ENCODE measurements around the gene TTLL7.

The TTLL7 gene

DNA sequence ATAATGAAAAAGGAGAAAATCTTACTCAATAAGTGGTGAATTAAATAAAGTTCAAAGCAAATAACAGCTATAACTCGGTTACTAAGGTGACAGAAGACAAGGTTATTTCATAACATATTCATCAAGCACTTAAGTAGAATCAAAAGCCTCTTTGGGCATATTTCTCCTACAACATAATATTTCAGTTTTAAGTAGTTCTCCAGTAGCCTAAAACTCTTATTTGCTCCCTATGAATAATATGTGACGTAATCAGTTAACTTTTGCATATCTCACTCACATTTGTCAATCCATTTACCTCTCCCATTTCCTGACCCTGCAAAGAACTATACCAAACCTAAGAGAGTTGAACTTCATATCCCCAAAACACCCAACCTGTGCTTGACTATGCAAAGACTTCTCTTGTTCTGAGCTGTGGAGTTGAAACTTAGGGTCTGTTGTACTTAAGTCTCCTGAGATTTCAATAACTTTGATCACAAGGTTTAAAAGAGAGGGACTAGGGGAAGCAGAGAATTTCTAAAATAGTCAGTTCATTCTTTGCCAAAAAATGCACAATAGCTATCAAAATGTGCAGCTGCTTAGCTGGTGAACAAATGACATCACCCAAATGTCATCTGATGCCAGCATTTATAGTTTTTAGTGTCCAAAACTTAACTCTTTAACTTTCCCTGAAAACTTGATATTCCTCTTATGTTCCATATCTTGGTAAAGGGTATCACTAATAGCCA is 37.2 kb downstream of the TTLL7 start:
- Histone ChIP-seq H3K4me3 (replicated peaks; ENCODE audit: low read depth, low read length) (no peak overlapping the region), H3K36me3 (ENCODE audit: control insufficient read depth, insufficient read depth, low read length) (no peaks in the 10 kb centered on the region), H3K27me3 (replicated peaks; ENCODE audit: control insufficient read depth, insufficient read depth, low read length) (no peaks in the 10 kb centered on the region)
- TF ChIP-seq, protein P1, sequence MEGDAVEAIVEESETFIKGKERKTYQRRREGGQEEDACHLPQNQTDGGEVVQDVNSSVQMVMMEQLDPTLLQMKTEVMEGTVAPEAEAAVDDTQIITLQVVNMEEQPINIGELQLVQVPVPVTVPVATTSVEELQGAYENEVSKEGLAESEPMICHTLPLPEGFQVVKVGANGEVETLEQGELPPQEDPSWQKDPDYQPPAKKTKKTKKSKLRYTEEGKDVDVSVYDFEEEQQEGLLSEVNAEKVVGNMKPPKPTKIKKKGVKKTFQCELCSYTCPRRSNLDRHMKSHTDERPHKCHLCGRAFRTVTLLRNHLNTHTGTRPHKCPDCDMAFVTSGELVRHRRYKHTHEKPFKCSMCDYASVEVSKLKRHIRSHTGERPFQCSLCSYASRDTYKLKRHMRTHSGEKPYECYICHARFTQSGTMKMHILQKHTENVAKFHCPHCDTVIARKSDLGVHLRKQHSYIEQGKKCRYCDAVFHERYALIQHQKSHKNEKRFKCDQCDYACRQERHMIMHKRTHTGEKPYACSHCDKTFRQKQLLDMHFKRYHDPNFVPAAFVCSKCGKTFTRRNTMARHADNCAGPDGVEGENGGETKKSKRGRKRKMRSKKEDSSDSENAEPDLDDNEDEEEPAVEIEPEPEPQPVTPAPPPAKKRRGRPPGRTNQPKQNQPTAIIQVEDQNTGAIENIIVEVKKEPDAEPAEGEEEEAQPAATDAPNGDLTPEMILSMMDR (IDR thresholded peaks at IDR 0.05; ENCODE audit: insufficient read depth, low read length, poor library complexity, severe bottlenecking) = no peak
- no peak for DNase-seq (ENCODE audit: extremely low read depth, insufficient read length)

DNA sequence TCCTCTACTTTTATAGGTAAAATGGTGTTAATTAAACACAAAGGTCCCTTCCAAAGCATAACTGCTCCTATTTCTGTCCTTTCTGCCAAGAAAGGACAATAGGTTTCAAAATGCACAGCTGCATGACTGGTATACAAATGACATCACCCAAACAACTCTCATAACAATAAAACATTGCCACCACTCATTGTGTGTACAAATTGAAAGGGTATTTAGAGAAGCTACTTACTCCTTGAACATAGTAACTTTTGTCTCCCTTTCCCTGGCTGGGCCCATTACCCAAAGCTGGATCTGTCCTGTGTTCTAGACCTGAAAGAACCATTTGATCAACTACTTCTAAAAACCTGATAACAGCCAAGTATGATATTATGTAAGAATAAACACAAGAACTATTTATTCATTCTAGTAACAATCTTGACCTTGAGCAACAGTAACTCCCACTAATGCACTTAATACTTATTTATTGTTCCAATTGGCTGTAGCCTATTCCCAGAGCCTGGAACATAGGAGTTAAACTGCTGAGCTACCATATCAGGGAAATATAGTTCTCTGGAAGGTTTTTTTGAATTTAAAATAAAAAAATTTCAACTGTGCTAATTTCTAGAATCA is 38.2 kb downstream of the TTLL7 start:
- H3K36me3 ChIP-seq (ENCODE audit: control insufficient read depth, insufficient read depth, low read length) = no peaks in the 10 kb centered on the region
- DNase-seq (ENCODE audit: extremely low read depth, insufficient read length) = no peak
- H3K27me3 ChIP-seq (replicated peaks; ENCODE audit: control insufficient read depth, insufficient read depth, low read length) = no peaks in the 10 kb centered on the region
- no peak overlapping the region for H3K4me3 ChIP-seq (replicated peaks; ENCODE audit: low read depth, low read length)
- TF ChIP-seq, protein P1 (IDR thresholded peaks at IDR 0.05; ENCODE audit: insufficient read depth, low read length, poor library complexity, severe bottlenecking) = no peak

DNA sequence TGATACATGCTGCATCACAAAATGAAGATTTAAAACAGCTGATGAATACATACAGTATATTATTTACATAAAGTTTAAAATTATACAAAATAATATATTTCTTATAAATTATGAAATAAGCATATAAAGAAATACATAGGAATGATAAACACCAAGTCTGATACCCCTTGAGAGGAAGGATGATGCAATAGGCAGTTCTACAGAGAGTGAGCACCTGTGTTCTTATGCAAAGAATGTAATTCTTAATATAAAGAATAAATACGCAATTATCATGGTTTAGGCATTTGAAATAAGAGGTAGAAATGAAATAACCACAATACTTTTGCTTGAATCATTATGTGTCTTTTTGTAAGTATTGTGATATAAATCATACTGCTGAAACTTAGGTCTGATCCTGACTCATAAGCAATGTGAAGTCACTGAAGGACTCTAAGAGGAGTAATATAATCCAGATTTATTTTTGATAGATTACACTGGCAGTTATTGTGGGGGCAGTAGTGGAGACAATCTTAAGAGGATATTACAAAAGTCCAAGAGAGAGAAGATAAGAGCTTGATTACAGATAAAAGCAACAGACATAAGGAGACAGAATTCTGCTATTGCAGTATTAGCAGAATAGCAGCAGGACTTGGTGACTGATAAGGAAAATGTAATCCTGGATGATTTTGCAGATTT is 39.0 kb downstream of the TTLL7 start:
- Histone ChIP-seq H3K36me3 (ENCODE audit: control insufficient read depth, insufficient read depth, low read length) (no peaks in the 10 kb centered on the region), H3K4me3 (replicated peaks; ENCODE audit: low read depth, low read length) (no peak overlapping the region), H3K27me3 (replicated peaks; ENCODE audit: control insufficient read depth, insufficient read depth, low read length) (no peaks in the 10 kb centered on the region)
- DNase-seq (ENCODE audit: extremely low read depth, insufficient read length) = no peak
- TF ChIP-seq, protein P1 (IDR thresholded peaks at IDR 0.05; ENCODE audit: insufficient read depth, low read length, poor library complexity, severe bottlenecking) = no peak

DNA sequence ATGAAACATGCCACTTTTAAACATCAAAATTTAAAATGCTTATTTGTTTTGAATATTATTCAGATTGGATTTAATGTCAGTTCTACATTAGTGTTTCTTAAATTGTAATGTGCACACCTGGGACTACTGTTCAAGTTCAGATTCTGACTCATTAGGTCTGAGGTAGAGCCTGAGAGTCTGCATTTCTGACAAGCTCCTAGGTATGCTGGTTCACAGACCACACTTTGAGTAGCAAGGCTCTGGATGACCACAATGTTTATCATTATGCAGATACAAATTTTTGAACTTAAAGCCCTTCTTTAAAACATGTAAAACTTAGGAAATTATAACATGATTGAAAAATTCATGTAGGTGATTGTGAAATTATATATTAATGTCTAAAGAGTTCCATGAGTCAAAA is 40.2 kb downstream of the TTLL7 start:
- DNase-seq (ENCODE audit: extremely low read depth, insufficient read length) = no peak
- TF ChIP-seq, protein P1 (IDR thresholded peaks at IDR 0.05; ENCODE audit: insufficient read depth, low read length, poor library complexity, severe bottlenecking) = no peak
- Histone ChIP-seq H3K4me3 (replicated peaks; ENCODE audit: low read depth, low read length) (no peak overlapping the region), H3K27me3 (replicated peaks; ENCODE audit: control insufficient read depth, insufficient read depth, low read length) (no peaks in the 10 kb centered on the region), H3K36me3 (ENCODE audit: control insufficient read depth, insufficient read depth, low read length) (no peaks in the 10 kb centered on the region)

DNA sequence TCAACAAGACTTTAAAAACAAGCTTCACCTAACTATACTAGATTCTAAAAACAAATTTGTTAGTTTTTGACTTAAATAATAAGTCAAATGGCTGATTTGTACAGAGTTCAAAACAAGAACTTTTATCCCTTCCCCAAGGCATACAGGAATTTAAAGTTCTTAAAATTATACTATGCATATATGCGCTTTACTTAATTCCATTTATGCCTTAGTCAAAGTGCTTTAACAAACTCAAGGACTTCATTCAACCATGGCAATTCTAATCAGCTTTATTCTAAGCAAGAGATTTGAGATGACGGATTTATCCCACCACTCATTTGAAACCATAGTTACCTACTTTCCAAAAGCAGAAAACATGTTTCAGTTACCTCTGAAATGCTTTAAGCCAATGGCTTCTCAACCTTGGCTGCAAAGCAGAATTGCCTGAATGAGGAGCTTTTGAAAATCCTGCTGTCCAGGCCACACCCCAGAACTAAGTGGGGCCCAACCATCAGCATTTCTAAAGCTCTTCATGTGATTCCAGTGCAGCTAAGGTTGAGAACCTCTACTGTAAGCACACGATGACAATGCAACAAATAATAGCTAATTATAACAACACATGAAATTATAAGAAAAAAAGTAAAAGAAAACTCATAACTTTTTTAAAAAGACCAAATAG is 44.6 kb downstream of the TTLL7 start:
- no peaks in the 10 kb centered on the region for H3K27me3 ChIP-seq (replicated peaks; ENCODE audit: control insufficient read depth, insufficient read depth, low read length)
- no peaks in the 10 kb centered on the region for H3K36me3 ChIP-seq (ENCODE audit: control insufficient read depth, insufficient read depth, low read length)
- no peak overlapping the region for H3K4me3 ChIP-seq (replicated peaks; ENCODE audit: low read depth, low read length)
- DNase-seq (ENCODE audit: extremely low read depth, insufficient read length) = no peak
- TF ChIP-seq, protein P1 (IDR thresholded peaks at IDR 0.05; ENCODE audit: insufficient read depth, low read length, poor library complexity, severe bottlenecking) = no peak
